Erythroblast (primary cell): ENCODE measurements around the gene SLC1A3.

Experiments used
- GATA1 ChIP-seq: IDR thresholded peaks from 2 replicates; pipeline ENCODE4 v1.6.1; 2011; ENCODE audit warnings: low read depth, mild to moderate bottlenecking, control low read depth, low read length, moderate library complexity
- POLR2A ChIP-seq: IDR thresholded peaks from 2 replicates; pipeline ENCODE4 v1.6.1; 2011; ENCODE audit warnings: mild to moderate bottlenecking, low read length

GRCh38 chr5:36691226-36691625 is 84.8 kb downstream of the SLC1A3 start:
- no peak for TF ChIP-seq POLR2A
- no peak for TF ChIP-seq GATA1
